Loucy (cell line): ENCODE data around the gene IHH.

Source experiments
- H2AFZ ChIP-seq: fragments of 200-600 bp; sonication (generic); 2 replicates; pipeline ENCODE4 v1.6.0; 2016; ENCODE audit warnings: antibody characterized with exemption, mild to moderate bottlenecking, low read length, moderate library complexity
- H3F3A ChIP-seq: fragments of 200-600 bp; 2 replicates; pipeline ENCODE4 v1.6.0; 2016; ENCODE audit warnings: antibody characterized with exemption, low read depth, mild to moderate bottlenecking
- H3K27me3 ChIP-seq: fragments of 200-600 bp; sonication (generic); 2 replicates; pipeline ENCODE4 v1.6.1; 2014; ENCODE audit warnings: low read length, mild to moderate bottlenecking; ENCODE audit not compliant: insufficient read depth, poor library complexity, severe bottlenecking
- H3K36me3 ChIP-seq: fragments of 200-600 bp; sonication (generic); 2 replicates; pipeline ENCODE4 v1.6.1; 2016; ENCODE audit warnings: low read length; ENCODE audit not compliant: insufficient read depth
- H3K4me1 ChIP-seq: fragments of 200-600 bp; sonication (generic); 2 replicates; pipeline ENCODE4 v1.5.1; 2014; ENCODE audit warnings: low read length, mild to moderate bottlenecking; ENCODE audit not compliant: insufficient read depth, poor library complexity, severe bottlenecking
- H3K4me2 ChIP-seq: fragments of 200-600 bp; sonication (generic); 2 replicates; pipeline ENCODE4 v1.6.0; 2014; ENCODE audit warnings: antibody characterized with exemption, low read length, low read depth, mild to moderate bottlenecking; ENCODE audit not compliant: poor library complexity, severe bottlenecking
- H3K4me3 ChIP-seq: fragments of 200-600 bp; sonication (generic); 2 replicates; pipeline ENCODE4 v1.5.1; 2014; ENCODE audit warnings: low read length, mild to moderate bottlenecking, mixed read lengths; ENCODE audit not compliant: poor library complexity, severe bottlenecking
- H3K79me2 ChIP-seq: fragments of 200-600 bp; sonication (generic); 2 replicates; pipeline ENCODE4 v1.6.1; 2014; ENCODE audit warnings: low read length; ENCODE audit not compliant: insufficient read depth
- H3K9ac ChIP-seq: fragments of 200-600 bp; sonication (generic); 2 replicates; pipeline ENCODE4 v1.6.0; 2014; ENCODE audit warnings: mild to moderate bottlenecking, low read depth, low read length, moderate library complexity; ENCODE audit not compliant: poor library complexity, severe bottlenecking
- H3K9me2 ChIP-seq: fragments of 200-600 bp; sonication (generic); replicated peaks from 2 replicates; pipeline ENCODE4 v1.6.1; 2016; ENCODE audit warnings: low read depth, low read length, mixed read lengths
- H3K9me3 ChIP-seq: fragments of 200-600 bp; sonication (generic); 2 replicates; pipeline ENCODE4 v1.6.1; 2014; ENCODE audit warnings: mild to moderate bottlenecking, antibody characterized with exemption, low read length, low read depth; ENCODE audit not compliant: insufficient read depth
- H4K20me1 ChIP-seq: fragments of 200-600 bp; sonication (generic); 2 replicates; pipeline ENCODE4 v1.6.0; 2014; ENCODE audit warnings: antibody characterized with exemption, low read length, mild to moderate bottlenecking; ENCODE audit not compliant: insufficient read depth, poor library complexity, severe bottlenecking
- CTCF ChIP-seq: fragments of 200-600 bp; sonication (generic); conservative IDR thresholded peaks from 2 replicates; pipeline ENCODE4 v1.5.1; 2014; ENCODE audit warnings: mild to moderate bottlenecking, antibody characterized with exemption, low read length
- EZH2phosphoT487 ChIP-seq: fragments of 200-600 bp; IDR thresholded peaks from 2 replicates; pipeline ENCODE4 v1.6.1; 2018; ENCODE audit warnings: antibody characterized with exemption, mild to moderate bottlenecking, moderate library complexity, borderline replicate concordance

The IHH gene

GRCh38 chr2:219078126-219078525 lies 17.4 kb upstream of the IHH start:
- TF ChIP-seq CTCF = peak; percentile 58
- TF ChIP-seq EZH2phosphoT487 = no peak
- no peaks in the 10 kb centered on the region for H3K27me3 ChIP-seq
- no peaks in the 10 kb centered on the region for H3K79me2 ChIP-seq
- H3K36me3 ChIP-seq = peaks cover 34% of the 10 kb centered on the region; the same call in 1 of the 2 replicates
- H2AFZ ChIP-seq = no peak overlapping the region
- no peaks in the 10 kb centered on the region for H3K9me3 ChIP-seq
- H3F3A ChIP-seq = no peaks in the 10 kb centered on the region
- no peaks in the 10 kb centered on the region for H3K9me2 ChIP-seq
- no peaks in the 10 kb centered on the region for H3K4me1 ChIP-seq
- no peak overlapping the region for H3K9ac ChIP-seq
- H3K4me2 ChIP-seq = no peak overlapping the region
- H3K4me3 ChIP-seq = no peak overlapping the region
- no peaks in the 10 kb centered on the region for H4K20me1 ChIP-seq

GRCh38 chr2:219076253-219076652 lies 15.5 kb upstream of the IHH start:
- H3K4me1 ChIP-seq = no peaks in the 10 kb centered on the region
- no peaks in the 10 kb centered on the region for H3K27me3 ChIP-seq
- H3K4me3 ChIP-seq = no peak overlapping the region
- H3K9me2 ChIP-seq = no peaks in the 10 kb centered on the region
- no peaks in the 10 kb centered on the region for H3K79me2 ChIP-seq
- no peak overlapping the region for H3K4me2 ChIP-seq
- H3K36me3 ChIP-seq = peaks cover 34% of the 10 kb centered on the region; the same call in 1 of the 2 replicates
- H3K9me3 ChIP-seq = no peaks in the 10 kb centered on the region
- H4K20me1 ChIP-seq = no peaks in the 10 kb centered on the region
- H2AFZ ChIP-seq = no peak overlapping the region
- no peak overlapping the region for H3K9ac ChIP-seq
- no peaks in the 10 kb centered on the region for H3F3A ChIP-seq
- no peak for TF ChIP-seq CTCF

- TF ChIP-seq EZH2phosphoT487 (no peak), CTCF (peak; percentile 85)
- Histone ChIP-seq H3K79me2 (no peaks in the 10 kb centered on the region), H3K9ac (no peak overlapping the region), H3K4me2 (no peak overlapping the region), H3K9me2 (no peaks in the 10 kb centered on the region), H3K9me3 (no peaks in the 10 kb centered on the region), H3F3A (no peaks in the 10 kb centered on the region), H2AFZ (no peak overlapping the region), H3K36me3 (peaks cover 34% of the 10 kb centered on the region; the same call in 1 of the 2 replicates), H3K4me3 (no peak overlapping the region), H4K20me1 (no peaks in the 10 kb centered on the region), H3K27me3 (no peaks in the 10 kb centered on the region), H3K4me1 (no peaks in the 10 kb centered on the region)
These were observed 12.8 kb upstream of the IHH start for GRCh38 chr2:219073413-219074129.
